Measurements from ENCODE around the gene PCARE. TPM values are rescaled to one million over a fixed set of nuclear protein-coding genes. Genes with fewer than 3 reads are reported as not detected.

PCARE gene
- total RNA-seq, 1 experiment from 2014 or later, result not detected

DNA sequence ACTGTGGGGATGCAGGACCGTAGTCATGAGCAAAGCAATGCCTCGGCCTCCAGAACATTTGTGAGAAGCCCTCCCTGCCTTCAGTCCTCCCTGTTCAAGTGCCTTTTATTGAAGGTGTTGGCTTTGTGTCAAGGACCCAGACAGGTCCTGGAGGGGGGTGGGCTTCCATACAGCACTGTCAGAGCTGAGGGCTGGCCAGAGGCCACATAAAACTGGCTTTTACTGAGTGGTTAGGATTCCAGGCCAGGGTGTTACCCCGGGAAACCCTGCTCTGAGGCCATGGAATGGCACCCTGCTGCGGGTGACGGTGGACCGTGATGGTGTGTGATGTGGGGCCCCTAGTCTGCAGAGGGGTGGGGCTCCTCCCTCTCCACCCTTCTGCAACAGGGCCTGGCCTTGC, 51.6 kb downstream of the PCARE start:
- no peaks in the 10 kb centered on the region for H3K36me3 Mint-ChIP-seq
- ATAC-seq (no peak), DNase-seq (ENCODE audit: low spot score) (no peak)
- TF ChIP-seq ZNF263 (CRISPR knock-in tag; IDR thresholded peaks at IDR 0.05; ENCODE audit: low read depth) (no peak), TEAD4 (CRISPR knock-in tag; IDR thresholded peaks at IDR 0.05) (no peak), ZNF121 (CRISPR knock-in tag; IDR thresholded peaks at IDR 0.05) (no peak), ZNF138 (CRISPR knock-in tag; conservative IDR thresholded peaks at IDR 0.05) (no peak), ETV6 (CRISPR knock-in tag; IDR thresholded peaks at IDR 0.05) (no peak), NR1H2 (CRISPR knock-in tag; IDR thresholded peaks at IDR 0.05) (no peak), CREB1 (CRISPR knock-in tag; IDR thresholded peaks at IDR 0.05) (no peak), ZNF671 (CRISPR knock-in tag; IDR thresholded peaks at IDR 0.05) (no peak), NR3C1 (CRISPR knock-in tag; conservative IDR thresholded peaks at IDR 0.05; ENCODE audit: low read depth) (no peak), CBFB (CRISPR knock-in tag; IDR thresholded peaks at IDR 0.05; ENCODE audit: low read depth) (no peak), MXD4 (CRISPR knock-in tag; IDR thresholded peaks at IDR 0.05; ENCODE audit: borderline replicate concordance) (no peak), GTF2I (CRISPR knock-in tag; conservative IDR thresholded peaks at IDR 0.05) (no peak), ZNF232 (CRISPR knock-in tag; IDR thresholded peaks at IDR 0.05) (no peak)
- TF ChIP-seq, protein P1, sequence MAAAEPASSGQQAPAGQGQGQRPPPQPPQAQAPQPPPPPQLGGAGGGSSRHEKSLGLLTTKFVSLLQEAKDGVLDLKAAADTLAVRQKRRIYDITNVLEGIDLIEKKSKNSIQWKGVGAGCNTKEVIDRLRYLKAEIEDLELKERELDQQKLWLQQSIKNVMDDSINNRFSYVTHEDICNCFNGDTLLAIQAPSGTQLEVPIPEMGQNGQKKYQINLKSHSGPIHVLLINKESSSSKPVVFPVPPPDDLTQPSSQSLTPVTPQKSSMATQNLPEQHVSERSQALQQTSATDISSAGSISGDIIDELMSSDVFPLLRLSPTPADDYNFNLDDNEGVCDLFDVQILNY (CRISPR knock-in tag; IDR thresholded peaks at IDR 0.05), result no peak
- TF ChIP-seq, protein P2, sequence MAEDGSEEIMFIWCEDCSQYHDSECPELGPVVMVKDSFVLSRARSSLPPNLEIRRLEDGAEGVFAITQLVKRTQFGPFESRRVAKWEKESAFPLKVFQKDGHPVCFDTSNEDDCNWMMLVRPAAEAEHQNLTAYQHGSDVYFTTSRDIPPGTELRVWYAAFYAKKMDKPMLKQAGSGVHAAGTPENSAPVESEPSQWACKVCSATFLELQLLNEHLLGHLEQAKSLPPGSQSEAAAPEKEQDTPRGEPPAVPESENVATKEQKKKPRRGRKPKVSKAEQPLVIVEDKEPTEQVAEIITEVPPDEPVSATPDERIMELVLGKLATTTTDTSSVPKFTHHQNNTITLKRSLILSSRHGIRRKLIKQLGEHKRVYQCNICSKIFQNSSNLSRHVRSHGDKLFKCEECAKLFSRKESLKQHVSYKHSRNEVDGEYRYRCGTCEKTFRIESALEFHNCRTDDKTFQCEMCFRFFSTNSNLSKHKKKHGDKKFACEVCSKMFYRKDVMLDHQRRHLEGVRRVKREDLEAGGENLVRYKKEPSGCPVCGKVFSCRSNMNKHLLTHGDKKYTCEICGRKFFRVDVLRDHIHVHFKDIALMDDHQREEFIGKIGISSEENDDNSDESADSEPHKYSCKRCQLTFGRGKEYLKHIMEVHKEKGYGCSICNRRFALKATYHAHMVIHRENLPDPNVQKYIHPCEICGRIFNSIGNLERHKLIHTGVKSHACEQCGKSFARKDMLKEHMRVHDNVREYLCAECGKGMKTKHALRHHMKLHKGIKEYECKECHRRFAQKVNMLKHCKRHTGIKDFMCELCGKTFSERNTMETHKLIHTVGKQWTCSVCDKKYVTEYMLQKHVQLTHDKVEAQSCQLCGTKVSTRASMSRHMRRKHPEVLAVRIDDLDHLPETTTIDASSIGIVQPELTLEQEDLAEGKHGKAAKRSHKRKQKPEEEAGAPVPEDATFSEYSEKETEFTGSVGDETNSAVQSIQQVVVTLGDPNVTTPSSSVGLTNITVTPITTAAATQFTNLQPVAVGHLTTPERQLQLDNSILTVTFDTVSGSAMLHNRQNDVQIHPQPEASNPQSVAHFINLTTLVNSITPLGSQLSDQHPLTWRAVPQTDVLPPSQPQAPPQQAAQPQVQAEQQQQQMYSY (CRISPR knock-in tag; IDR thresholded peaks at IDR 0.05), result no peak
- TF ChIP-seq, protein P3, sequence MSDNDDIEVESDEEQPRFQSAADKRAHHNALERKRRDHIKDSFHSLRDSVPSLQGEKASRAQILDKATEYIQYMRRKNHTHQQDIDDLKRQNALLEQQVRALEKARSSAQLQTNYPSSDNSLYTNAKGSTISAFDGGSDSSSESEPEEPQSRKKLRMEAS (CRISPR knock-in tag; IDR thresholded peaks at IDR 0.05), result no peak
- TF ChIP-seq, protein P4, sequence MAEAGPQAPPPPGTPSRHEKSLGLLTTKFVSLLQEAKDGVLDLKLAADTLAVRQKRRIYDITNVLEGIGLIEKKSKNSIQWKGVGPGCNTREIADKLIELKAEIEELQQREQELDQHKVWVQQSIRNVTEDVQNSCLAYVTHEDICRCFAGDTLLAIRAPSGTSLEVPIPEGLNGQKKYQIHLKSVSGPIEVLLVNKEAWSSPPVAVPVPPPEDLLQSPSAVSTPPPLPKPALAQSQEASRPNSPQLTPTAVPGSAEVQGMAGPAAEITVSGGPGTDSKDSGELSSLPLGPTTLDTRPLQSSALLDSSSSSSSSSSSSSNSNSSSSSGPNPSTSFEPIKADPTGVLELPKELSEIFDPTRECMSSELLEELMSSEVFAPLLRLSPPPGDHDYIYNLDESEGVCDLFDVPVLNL (CRISPR knock-in tag; IDR thresholded peaks at IDR 0.05; ENCODE audit: borderline replicate concordance, low read depth), result no peak
- TF ChIP-seq, protein P5, sequence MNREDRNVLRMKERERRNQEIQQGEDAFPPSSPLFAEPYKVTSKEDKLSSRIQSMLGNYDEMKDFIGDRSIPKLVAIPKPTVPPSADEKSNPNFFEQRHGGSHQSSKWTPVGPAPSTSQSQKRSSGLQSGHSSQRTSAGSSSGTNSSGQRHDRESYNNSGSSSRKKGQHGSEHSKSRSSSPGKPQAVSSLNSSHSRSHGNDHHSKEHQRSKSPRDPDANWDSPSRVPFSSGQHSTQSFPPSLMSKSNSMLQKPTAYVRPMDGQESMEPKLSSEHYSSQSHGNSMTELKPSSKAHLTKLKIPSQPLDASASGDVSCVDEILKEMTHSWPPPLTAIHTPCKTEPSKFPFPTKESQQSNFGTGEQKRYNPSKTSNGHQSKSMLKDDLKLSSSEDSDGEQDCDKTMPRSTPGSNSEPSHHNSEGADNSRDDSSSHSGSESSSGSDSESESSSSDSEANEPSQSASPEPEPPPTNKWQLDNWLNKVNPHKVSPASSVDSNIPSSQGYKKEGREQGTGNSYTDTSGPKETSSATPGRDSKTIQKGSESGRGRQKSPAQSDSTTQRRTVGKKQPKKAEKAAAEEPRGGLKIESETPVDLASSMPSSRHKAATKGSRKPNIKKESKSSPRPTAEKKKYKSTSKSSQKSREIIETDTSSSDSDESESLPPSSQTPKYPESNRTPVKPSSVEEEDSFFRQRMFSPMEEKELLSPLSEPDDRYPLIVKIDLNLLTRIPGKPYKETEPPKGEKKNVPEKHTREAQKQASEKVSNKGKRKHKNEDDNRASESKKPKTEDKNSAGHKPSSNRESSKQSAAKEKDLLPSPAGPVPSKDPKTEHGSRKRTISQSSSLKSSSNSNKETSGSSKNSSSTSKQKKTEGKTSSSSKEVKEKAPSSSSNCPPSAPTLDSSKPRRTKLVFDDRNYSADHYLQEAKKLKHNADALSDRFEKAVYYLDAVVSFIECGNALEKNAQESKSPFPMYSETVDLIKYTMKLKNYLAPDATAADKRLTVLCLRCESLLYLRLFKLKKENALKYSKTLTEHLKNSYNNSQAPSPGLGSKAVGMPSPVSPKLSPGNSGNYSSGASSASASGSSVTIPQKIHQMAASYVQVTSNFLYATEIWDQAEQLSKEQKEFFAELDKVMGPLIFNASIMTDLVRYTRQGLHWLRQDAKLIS (CRISPR knock-in tag; IDR thresholded peaks at IDR 0.05; ENCODE audit: borderline replicate concordance), result no peak
- TF ChIP-seq, protein P6, sequence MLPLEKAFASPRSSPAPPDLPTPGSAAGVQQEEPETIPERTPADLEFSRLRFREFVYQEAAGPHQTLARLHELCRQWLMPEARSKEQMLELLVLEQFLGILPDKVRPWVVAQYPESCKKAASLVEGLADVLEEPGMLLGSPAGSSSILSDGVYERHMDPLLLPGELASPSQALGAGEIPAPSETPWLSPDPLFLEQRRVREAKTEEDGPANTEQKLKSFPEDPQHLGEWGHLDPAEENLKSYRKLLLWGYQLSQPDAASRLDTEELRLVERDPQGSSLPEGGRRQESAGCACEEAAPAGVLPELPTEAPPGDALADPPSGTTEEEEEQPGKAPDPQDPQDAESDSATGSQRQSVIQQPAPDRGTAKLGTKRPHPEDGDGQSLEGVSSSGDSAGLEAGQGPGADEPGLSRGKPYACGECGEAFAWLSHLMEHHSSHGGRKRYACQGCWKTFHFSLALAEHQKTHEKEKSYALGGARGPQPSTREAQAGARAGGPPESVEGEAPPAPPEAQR (CRISPR knock-in tag; IDR thresholded peaks at IDR 0.05), result no peak
- TF ChIP-seq, protein P7, sequence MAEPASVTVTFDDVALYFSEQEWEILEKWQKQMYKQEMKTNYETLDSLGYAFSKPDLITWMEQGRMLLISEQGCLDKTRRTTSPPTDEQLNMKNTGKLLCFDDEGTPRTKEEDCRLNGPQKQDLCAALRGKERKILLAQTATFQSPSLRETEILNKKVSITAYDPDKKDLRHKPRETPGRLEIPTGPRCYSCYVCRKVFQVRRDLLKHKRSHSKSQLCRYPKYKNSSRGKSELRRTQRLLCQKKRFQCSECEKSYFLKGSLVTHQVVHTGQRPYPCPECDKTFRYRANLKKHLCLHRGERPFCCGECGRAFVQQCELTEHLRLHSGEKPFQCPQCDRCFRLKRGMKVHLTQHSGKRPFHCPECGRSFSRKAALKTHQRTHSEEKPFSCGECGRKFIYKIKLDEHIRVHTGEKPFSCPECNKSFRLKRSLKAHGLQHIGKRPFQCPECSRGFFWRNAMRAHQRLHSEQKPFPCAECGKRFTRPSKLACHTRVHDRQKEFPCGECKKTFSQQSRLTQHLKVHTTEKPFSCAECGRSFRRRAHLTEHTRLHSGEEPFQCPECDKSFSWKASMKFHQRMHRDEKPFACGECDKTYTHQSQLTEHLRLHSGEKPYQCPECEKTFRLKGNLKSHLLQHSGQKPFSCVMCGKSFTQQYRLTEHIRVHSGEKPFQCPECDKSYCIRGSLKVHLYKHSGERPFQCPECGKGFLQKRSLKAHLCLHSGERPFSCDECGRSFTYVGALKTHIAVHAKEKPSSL (CRISPR knock-in tag; conservative IDR thresholded peaks at IDR 0.05), result no peak
- ChIA-PET POLR2A (no interaction called here), CTCF (interaction anchor here (0.5 kb wide), 1 partner anchor 199 kb away, joined by 3 read pairs; no protein-coding TSS in a partner anchor)
- H3K4me1 Mint-ChIP-seq, result peaks cover 3% of the 10 kb centered on the region; the same call in 1 of the 2 replicates
- no peak overlapping the region for H3K4me3 Mint-ChIP-seq
- H3K27ac Mint-ChIP-seq, result no peak overlapping the region
- H3K9me3 Mint-ChIP-seq, result no peaks in the 10 kb centered on the region
- H3K27me3 Mint-ChIP-seq (ENCODE audit: low read depth), result no peaks in the 10 kb centered on the region
